ENCODE measurements around the gene PPFIBP2. TPM values are rescaled to one million over a fixed set of nuclear protein-coding genes. Genes with fewer than 3 reads are reported as not detected.

Gene PPFIBP2
- total RNA-seq, 1 donor from 2014 or later: 24.1 TPM

- H3K4me3 ChIP-seq: no peak overlapping the region
- H3K4me1 ChIP-seq: peaks cover 15% of the 10 kb centered on the region
- H3K27me3 ChIP-seq (ENCODE audit: low read depth): no peaks in the 10 kb centered on the region
- TF ChIP-seq CTCF (IDR thresholded peaks at IDR 0.05): no peak
- intact Hi-C loops (cut with DNase I): no loop called here
- ATAC-seq (no peak), DNase-seq (no peak)
- no peaks in the 10 kb centered on the region for H3K9me3 ChIP-seq
- no peak overlapping the region for H3K27ac ChIP-seq
- no peaks in the 10 kb centered on the region for H3K36me3 ChIP-seq
Measured at GRCh38 chr11:7584910-7585309, 71.1 kb downstream of the PPFIBP2 start.

DNA sequence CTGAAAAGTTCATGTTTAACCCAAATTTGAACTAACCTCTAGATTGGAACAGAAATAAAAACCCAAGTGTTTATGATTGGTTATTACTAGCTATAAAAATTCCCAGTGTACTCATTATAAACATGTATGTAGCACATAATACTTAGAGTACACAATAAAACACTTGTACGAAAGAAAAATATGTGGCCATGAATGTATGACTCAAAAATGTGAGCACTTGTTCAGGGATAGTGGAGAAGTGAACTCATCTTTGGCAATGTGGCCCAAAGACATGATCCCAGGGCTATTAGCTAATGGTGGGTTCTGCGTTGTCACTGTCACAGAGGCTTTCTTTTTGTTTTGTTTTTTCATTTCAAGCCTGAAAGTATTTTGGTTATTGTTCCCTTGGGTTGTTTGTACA is 72.0 kb downstream of the PPFIBP2 start:
- DNase-seq: no peak
- ATAC-seq: peak in 1 of 2 donors; percentile 34
- peaks cover 12% of the 10 kb centered on the region for H3K4me1 ChIP-seq
- H3K36me3 ChIP-seq: no peaks in the 10 kb centered on the region
- no peak overlapping the region for H3K4me3 ChIP-seq
- no peak overlapping the region for H3K27ac ChIP-seq
- H3K27me3 ChIP-seq (ENCODE audit: low read depth): no peaks in the 10 kb centered on the region
- H3K9me3 ChIP-seq: no peaks in the 10 kb centered on the region
- TF ChIP-seq CTCF (IDR thresholded peaks at IDR 0.05): no peak
- intact Hi-C loops (cut with DNase I): no loop called here

GRCh38 chr11:7586376-7586775 is 72.6 kb downstream of the PPFIBP2 start:
- ATAC-seq: peak; percentile 17 to 55
- no peak for DNase-seq

GRCh38 chr11:7587712-7588111 is 73.9 kb downstream of the PPFIBP2 start:
- DNase-seq (no peak), ATAC-seq (no peak)
- intact Hi-C loops (cut with DNase I): no loop called here
- Histone ChIP-seq H3K9me3 (no peaks in the 10 kb centered on the region), H3K4me3 (no peak overlapping the region), H3K4me1 (peaks cover 23% of the 10 kb centered on the region), H3K36me3 (no peaks in the 10 kb centered on the region), H3K27ac (no peak overlapping the region), H3K27me3 (ENCODE audit: low read depth) (no peaks in the 10 kb centered on the region)
- TF ChIP-seq CTCF (IDR thresholded peaks at IDR 0.05): no peak

More at GRCh38 chr11:7586376-7586775, 72.6 kb downstream of the PPFIBP2 start:
- Histone ChIP-seq H3K36me3 (no peaks in the 10 kb centered on the region), H3K9me3 (no peaks in the 10 kb centered on the region), H3K4me3 (no peak overlapping the region), H3K4me1 (peaks cover 12% of the 10 kb centered on the region), H3K27me3 (ENCODE audit: low read depth) (no peaks in the 10 kb centered on the region), H3K27ac (no peak overlapping the region)
- intact Hi-C loops (cut with DNase I): no loop called here
- TF ChIP-seq CTCF (IDR thresholded peaks at IDR 0.05): no peak

DNA sequence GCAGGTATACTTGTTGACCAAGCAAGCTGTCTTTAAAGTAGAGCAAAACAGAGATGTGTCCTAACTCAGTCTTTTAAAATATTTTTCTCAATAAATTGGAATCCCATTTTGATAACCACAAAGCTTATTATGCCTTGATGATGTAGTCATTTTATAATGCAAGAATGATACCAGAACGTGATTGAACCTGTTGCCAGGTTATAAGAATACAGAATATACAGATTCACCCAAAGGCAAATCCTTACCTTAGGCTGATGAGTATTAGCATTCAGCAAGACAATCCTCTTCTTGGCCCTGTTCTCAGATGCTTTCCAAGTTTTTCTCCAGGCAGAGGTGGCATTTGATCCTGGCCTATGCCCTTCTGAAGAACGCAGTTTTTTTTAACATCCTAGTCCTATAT is 76.1 kb downstream of the PPFIBP2 start:
- Histone ChIP-seq H3K9me3 (no peaks in the 10 kb centered on the region), H3K27ac (no peak overlapping the region), H3K36me3 (no peaks in the 10 kb centered on the region), H3K4me3 (no peak overlapping the region), H3K4me1 (peaks cover 36% of the 10 kb centered on the region), H3K27me3 (ENCODE audit: low read depth) (no peaks in the 10 kb centered on the region)
- DNase-seq (no peak), ATAC-seq (no peak)
- TF ChIP-seq CTCF (IDR thresholded peaks at IDR 0.05): no peak
- intact Hi-C loops (cut with DNase I): no loop called here

GRCh38 chr11:7590529-7590928 is 76.7 kb downstream of the PPFIBP2 start:
- intact Hi-C loops (cut with DNase I): no loop called here
- H3K27me3 ChIP-seq (ENCODE audit: low read depth): no peaks in the 10 kb centered on the region
- no peaks in the 10 kb centered on the region for H3K9me3 ChIP-seq
- peaks cover 39% of the 10 kb centered on the region for H3K4me1 ChIP-seq
- no peaks in the 10 kb centered on the region for H3K36me3 ChIP-seq
- DNase-seq: no peak
- H3K4me3 ChIP-seq: no peak overlapping the region
- TF ChIP-seq CTCF (IDR thresholded peaks at IDR 0.05): no peak
- peak in 1 of 2 donors; percentile 42 for ATAC-seq
- no peak overlapping the region for H3K27ac ChIP-seq
